ENCODE results near the gene CSH1.
A peak's percentile ranks its signal among the peaks of the same experiment; 100 is the strongest.
"Not testable (repeated sequence)": the region's sequence is repeated elsewhere in the genome, so short reads cannot be mapped to it uniquely, and the experiment has no call there.

Gene CSH1

DNA sequence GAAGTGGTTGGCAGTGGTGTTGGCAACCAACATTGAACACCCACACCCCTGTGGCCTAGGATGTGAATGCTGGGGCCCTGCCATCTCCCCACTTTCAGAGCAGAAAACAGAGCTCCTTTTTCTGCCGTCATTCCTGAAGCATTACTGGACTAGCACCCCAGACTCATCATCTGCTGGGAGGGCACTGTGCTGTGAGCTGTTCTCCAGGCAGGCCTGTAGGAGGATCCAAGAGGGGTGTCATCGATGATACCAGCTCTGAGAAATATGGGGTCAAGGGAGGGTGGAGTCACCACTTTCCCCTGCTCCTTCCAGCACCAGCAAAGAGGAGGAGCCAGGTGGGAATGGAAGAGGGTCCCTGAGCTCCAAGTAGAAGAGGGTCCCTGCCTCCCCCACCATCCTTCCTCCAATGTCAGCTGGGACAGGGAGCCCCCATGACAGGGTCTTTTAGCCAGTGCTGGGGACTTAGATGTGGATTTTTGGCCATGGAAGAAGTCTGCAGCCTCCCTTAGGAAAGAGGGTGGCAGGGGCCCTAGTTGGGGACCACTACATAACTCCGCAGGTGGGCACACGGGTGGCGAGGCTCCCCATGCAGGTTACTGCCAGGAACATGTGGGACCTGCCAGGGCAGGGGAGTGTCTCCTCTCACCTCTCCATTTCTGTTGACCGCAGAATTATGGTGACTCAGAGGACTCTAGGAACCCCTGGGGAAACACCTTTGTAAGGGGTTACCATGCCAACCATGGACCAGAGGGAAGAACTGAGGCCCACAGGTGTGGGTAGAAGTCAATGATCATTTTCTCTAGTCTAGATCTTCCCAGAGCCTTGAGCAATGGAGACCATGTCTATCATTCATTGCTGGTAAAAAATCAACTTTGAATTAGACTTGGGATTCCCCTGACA, 2.8 kb upstream of the CSH1 start:
- not testable (repeated sequence) for DNase-seq

DNA sequence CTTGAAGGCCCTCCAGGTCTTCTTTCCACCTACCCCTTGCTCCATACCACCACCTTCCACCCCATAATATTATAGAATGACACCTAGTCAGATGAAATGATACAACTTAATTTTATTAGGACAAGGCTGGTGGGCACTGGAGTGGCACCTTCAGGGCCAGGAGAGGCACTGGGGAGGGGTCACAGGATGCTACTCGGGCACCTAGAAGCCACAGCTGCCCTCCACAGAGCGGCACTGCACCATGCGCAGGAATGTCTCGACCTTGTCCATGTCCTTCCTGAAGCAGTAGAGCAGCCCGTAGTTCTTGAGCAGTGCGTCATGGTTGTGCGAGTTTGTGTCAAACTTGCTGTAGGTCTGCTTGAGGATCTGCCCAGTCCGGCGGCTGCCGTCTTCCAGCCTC, 1.6 kb downstream of the CSH1 start:
- DNase-seq = not testable (repeated sequence)

DNA sequence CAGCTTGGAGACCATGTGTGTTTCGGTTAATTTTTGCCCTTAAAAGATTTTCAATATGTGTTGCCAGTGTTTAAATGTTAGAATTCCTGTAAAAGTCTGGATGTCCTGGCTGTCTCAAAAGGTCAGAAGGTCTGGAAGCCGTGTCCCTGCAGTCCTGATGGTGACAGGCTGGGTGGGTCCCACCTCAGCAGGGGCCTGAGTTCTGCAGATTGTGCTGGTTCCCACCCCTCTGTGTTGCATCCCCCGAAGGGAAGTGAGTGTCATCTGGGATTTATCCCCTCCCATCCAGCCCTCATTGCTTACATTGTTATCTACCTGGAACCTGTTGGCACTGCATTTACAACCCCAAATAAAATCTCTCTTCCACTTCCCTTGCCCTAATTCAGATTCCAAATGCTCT, 2.4 kb downstream of the CSH1 start:
- not testable (repeated sequence) for DNase-seq

DNA sequence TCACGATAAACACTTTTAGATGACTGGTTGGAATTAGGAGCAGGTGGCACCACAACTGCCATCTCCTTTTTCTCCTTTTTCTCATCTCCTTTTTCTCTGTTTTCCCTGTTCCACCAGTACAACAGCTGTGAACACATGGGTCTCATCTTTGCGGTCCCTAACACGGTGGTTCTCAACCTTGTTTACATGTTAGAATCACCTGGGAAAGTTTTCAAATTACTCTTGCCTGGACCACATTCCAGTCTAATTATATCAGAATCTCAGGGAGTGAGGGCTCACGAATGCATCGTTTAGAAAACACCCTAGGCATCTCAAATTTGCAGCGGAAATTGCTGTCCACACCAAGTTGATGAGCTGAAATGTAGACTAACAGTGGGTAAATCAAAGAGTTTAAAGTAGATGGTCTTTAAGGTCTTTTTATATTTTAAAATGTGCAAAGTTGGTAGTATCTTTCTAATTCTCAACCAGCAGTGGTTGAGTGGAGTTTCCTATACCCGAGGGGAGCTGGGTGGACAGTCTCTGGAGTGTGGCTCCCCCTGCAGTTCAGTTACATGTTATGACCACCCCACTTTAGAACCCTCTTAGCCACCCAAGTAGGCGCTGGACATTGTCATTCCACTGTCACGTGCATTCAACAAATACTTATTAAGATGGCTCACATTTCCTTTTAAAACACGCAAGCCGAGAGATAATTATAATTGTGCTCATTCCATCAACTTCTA, 3.9 kb downstream of the CSH1 start:
- not testable (repeated sequence) for DNase-seq

DNA sequence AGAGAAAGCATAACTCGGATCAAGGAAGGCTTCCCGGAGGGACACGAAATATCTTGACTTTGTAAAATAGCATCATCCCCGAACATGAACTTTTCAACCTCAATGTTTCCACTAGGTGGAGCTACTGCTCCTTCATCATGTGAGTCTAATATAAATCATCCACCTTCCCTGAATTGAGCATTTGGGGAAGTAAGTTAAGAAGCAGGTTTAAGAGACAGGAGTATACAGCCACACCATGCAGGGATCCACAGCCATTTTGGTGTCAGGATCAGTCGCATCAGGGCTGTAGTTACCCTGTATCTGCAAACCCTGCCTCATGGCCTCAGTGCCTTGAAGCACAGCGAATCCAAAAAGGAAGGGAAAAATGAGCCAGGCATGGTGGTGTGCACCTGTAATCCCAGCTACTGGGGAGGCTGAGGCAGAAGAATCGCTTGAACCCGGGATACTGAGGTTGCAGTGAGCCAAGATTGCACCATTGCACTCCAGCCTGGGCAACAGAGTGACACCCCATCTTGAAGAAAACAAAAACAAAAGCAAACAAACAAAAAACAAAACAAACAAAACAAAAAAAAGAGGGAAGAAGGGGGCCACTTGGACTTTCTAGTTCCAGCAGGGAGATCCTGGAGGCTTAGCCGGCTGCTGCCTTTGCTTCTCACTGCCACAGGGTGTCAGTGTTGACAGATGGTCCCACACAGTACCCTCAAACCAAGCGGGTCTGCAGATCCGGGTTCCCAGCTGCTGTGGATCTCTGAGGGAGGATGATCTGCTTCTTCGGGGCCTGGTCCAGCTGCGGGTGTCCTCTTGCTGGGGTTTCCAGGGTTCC, 7.1 kb downstream of the CSH1 start:
- not testable (repeated sequence) for DNase-seq

DNA sequence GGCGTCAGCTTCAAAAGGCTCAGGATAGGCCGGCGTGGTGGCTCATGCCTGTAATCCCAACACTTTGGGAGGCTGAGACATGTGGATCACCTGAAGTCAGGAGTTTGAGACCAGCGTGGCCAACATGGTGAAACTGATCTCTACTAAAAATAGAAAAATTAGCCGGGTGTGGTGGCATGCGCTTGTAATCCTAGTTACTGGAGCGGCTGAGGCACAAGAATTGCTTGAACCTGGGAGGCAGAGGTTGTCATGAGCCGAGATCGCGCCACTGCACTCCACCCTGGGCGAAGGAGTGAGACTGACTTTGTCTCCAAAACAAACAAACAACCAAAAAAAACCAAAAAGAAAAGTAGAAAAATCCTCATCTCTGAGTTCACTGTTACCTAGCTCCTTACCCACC, 11.3 kb downstream of the CSH1 start:
- DNase-seq = not testable (repeated sequence)

DNA sequence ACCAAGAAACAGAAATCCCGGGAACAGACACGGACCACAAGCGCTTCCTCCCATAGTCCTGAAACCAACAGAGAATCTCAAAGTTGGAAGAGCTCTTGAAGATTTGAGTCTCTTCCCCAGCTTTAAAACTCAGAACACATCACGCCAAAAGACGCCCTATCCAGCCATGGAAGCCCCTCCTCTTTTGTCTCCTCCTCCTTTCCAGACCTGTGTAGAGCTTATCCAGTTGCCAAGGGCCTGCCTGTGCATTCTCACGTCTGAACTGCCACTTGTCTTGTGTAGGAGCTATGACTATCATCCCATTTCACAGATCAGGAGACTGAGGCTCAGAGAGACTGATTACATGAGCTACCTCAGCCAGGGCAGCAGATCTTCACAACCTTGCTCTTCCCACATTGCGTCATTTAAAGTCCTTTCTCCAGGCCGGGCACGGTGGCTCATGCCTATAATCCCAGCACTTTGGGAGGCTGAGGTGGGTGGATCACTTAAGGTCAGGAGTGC, 13.7 kb downstream of the CSH1 start:
- DNase-seq = not testable (repeated sequence)

DNA sequence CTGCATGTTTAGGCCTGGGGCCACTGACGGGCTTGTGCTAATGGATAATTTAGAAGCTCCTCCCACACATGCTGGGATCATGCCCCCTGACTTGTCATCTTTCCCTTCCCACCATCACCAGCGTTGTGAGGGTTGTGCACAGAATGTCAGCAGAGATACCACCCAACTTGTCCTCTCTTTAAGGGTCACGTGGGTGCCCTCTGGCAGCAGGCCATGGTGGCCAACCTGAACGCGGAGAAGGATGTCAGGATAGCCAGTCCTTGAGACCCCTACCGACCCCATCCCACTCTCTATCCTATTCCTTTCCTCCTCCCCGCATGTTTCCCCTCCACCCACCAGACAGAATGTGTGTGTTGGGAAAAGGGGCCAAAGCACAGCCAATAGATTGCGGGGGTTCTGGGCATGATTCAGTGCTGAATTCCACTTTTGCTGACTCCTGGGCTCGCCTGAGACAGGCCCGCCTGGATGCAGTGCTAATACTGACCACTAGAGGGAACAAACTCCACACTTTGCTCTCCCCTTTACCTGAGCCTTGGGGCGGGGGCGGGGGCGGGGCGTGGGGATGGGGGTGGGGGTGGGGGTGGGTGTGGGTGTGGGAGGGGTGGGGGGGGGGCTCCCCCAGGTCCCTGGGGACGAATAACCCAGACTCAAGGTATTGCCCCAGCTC, 14.3 kb downstream of the CSH1 start, which contains the start of gene GH2:
GH2 (minus strand) TSS at position 10 of the 667 bp plus-strand sequence. CDS start 143 bp downstream, outside the sequence.
- peak; percentile 51 for DNase-seq

DNA sequence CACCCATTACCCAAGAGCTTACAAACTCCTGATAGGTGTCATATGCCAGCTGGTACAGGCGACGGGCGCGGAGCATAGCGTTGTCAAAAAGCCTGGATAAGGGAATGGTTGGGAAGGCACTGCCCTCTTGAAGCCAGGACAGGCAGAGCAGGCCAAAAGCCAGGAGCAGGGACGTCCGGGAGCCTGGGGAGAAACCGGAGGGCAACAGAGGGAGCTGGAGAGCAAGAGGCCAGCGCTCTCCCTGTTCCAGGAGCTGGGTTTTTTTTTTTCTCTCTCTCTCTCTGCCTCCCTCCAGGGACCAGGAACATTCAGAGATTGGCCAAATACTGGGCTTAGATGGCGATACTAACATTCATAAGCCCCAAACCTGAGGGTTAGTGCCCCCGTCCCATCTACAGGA, 15.0 kb downstream of the CSH1 start:
- DNase-seq = not testable (repeated sequence)

DNA sequence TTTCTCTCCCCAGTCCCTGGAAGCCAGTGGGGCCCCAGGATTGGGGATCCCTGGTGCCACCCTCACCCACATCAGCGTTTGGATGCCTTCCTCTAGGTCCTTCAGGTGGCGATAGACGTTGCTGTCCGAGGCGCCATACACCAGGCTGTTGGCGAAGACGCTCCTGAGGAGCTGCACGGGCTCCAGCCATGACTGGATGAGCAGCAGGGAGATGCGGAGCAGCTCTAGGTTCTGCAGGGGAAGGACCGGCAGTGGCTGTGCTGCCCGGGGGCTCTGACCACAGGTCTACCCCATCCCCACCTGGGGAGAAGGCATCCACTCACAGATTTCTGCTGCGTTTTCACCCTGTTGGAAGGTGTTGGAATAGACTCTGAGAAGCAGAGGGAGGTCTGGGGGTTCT, 15.7 kb downstream of the CSH1 start:
- no peak for DNase-seq

DNA sequence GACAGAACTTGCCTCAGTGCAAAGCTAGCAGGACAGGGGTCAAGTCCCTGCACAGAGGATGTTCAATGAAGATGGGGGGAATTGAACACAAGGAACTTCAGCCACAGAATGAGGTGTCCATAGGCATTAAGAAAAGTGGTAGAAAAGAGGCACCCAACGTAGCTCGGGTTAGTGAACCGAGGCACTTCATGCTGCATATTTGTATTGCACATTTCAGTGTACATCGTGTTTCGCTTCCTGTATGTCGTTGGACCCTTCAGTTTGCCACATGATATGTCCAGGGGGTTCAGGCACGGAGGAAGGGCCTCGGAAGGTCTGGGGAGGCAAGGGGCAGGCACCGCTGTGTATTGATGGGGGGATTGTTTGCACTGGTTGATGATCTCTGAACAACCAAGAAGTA, 18.0 kb downstream of the CSH1 start:
- not testable (repeated sequence) for DNase-seq

DNA sequence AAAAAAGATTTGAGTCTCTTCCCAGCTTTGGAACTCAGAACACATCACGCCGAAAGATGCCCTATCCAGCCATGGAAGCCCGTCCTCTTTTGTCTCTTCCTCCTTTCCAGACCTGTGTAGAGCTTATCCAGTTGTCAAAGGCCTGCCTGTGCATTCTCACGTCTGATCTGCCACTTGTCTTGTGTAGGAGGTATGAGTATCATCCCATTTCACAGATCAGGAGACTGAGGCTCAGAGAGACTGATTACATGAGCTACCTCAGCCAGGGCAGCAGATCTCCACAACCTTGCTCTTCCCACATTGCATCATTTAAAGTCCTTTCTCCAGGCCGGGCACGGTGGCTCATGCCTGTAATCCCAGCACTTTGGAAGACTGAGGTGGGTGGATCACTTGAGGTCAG, 21.7 kb downstream of the CSH1 start:
- DNase-seq = not testable (repeated sequence)

DNA sequence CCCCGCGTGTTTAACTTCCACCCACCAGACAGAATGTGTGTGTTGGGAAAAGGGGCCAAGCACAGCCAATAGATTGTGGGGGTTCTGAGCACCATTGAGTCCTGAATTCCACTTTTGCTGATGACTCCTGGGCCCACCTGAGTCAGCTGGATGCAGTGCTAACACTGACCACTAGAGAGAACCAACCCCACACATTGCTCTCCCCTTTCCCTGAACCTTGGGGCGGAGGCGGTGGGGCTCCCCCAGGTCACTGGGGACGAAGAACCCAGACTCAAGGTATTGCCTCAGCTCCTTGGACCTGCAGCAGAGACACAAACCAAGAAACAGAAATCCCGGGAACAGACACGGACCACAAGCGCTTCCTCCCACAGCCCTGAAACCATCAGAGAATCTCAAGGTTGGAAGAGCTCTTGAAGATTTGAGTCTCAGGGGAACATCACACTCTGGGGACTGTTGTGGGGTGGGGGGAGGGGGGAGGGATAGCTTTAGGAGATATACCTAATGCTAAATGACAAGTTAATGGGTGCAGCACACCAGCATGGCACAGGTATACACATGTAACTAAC, 22.2 kb downstream of the CSH1 start:
- DNase-seq = not testable (repeated sequence)

DNA sequence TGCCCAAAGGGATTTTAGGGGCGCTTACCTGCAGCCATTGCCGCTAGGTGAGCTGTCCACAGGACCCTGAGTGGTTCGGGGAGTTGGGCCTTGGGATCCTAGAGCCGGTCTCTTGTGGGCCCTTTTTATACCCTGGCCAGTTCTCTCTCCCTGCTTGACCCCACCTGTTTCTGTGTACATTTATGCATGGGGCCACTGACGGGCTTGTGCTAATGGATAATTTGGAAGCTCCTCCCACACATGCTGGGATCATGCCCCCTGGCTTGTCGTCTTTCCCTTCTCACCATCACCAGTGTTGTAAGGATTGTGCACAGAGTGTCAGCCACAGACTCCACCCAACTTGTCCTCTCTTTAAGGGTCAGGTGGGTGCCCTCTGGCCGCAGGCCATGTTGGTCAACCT, 22.8 kb downstream of the CSH1 start, which contains the start of gene CSH2:
CSH2 (minus strand) TSS at position 101 of the 400 bp plus-strand sequence; CDS start at position 38, 63 bp downstream.
- DNase-seq = not testable (repeated sequence)

DNA sequence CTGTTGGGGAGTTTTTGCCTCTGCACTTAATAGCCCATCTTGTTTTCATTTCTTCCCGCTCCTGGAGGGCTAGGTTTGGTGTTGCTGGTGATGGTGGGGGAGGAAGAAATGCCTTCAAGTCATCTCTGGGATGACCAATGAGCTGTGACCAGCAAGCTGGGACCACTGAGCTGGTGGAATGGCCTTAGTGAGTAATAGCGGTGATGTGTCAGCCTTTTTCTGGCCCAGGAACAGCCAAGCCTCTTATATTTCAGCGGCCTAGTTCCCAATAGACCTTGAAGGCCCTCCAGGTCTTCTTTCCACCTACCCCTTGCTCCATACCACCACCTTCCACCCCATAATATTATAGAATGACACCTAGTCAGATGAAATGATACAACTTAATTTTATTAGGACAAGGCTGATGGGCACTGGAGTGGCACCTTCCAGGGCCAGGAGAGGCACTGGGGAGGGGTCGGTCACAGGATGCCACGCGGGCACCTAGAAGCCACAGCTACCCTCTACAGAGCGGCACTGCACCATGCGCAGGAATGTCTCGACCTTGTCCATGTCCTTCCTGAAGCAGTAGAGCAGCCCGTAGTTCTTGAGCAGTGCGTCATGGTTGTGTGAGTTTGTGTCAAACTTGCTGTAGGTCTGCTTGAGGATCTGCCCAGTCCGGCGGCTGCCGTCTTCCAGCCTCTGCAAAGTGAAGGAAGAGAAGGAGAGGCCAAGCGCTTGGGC, 24.6 kb downstream of the CSH1 start:
- DNase-seq = not testable (repeated sequence)

DNA sequence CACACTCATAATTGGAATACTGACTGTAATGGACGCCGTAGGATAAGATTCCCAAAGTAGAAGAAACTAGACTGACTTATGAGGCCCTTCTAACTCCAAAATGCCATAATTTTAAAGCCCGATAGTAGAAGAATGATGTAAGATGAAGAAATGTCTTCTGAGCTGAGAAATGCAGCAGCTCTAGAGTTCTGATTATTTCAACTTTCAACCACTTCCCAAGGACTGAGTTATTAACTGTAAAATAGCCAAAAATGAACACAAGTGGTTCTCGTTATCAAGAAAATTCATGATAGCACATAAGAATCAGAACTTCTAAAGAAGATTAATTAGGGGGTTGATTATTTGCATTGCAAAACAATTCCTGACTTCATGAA, 26.1 kb downstream of the CSH1 start:
- DNase-seq = not testable (repeated sequence)

DNA sequence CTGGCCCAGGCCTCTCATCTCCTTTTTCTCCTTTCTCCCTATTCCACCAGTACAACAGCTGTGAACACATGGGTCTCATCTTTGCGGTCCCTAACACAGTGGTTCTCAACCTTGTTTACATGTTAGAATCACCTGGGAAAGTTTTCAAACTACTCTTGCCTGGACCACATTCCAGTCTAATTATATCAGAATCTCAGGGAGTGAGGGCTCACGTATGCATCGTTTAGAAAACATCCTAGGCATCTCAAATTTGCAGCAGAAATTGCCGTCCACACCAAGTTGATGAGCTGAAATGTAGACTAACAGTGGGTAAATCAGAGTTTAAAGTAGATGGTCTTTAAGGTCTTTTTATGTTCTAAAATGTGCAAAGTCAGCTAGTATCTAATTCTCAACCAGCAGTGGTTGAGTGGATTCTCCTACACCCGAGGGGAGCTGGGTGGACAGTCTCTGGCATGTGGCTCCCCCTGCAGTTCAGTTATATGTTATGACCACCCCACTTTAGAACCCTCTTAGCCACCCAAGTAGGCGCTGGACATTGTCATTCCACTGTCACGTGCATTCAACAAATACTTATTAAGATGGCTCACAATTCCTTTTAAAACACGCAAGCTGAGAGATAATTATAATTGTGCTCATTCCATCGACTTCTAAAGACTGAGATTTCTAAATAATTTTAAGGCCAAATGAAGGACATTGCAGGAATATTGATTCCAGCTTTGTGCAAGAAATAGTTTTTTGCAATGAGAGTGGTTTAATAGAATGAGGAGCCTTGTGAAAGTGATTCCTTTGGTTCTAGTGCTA, 26.7 kb downstream of the CSH1 start:
- DNase-seq = not testable (repeated sequence)

DNA sequence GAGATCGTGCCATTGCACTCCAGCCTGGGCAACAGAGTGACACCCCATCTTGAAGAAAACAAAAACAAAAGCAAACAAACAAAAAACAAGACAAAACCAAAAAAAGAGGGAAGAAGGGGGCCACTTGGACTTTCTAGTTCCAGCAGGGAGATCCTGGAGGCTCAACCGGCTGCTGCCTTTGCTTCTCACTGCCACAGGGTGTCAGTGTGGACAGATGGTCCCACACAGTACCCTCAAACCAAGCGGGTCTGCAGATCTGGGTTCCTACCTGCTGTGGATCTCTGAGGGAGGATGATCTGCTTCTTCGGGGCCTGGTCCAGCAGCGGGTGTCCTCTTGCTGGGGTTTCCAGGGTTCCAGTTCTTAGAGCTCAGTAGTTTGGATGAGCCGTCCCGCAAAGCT, 29.7 kb downstream of the CSH1 start:
- not testable (repeated sequence) for DNase-seq

DNA sequence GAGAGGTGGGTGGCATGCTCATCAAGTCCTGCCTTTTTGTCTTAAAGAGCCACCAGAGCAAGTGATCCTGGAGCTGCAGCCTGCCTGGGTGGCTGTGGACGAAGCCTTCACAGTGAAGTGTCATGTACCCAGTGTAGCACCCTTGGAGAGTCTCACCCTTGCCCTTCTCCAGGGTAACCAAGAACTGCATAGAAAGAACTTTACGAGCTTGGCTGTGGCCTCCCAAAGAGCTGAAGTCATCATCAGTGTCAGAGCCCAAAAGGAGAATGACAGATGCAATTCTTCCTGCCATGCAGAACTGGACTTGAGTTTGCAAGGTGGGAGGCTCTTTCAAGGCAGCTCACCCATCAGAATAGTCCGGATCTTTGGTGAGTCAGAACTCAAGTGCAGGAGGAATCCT, 37.1 kb downstream of the CSH1 start:
- DNase-seq = no peak

DNA sequence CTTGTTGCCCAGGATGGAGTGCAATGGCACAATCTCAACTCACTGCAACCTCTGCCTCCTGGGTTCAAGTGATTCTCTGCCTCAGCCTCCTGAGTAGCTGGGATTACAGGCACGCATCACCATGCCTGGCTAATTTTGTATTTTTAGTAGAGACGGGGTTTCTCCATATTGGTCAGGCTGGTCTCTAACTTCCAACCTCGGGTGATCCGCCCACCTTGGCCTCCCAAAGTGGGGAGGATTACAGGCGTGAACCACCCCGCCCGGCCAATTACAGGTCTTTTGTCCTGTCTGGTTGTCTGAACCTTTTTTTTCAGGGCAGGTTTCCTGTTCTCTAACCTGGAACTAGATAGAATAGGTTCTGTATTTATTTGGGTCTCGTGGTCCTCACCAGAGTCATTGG, 39.9 kb downstream of the CSH1 start:
- not testable (repeated sequence) for DNase-seq
